Left kidney (tissue), 8 donors: ENCODE results near the gene CALHM6. TPM values are rescaled to one million over a fixed set of nuclear protein-coding genes. Genes with fewer than 3 reads are reported as not detected.

Experiments used
- DNase-seq: peaks from one replicate; pipeline ENCODE4 v3.0.0-alpha.2; 2013
- long read RNA-seq, 8 donors: transcript quantifications; one replicate each; lab custom pipeline, GENCODE V29; 2026
- polyA plus RNA-seq: library from polyadenylated mRNA; unstranded; fragments of 120-200 nt; gene quantifications from one replicate; pipeline ENCODE4 v1.2.1, GENCODE V29; 2013; ENCODE audit not compliant: insufficient read length

Gene CALHM6
- 3.6 TPM for polyA plus RNA-seq
- long read RNA-seq, donor 1, result 0 reads
- long read RNA-seq, donor 2, result 0 reads
- long read RNA-seq, donor 3, partial matches to known transcripts, result 0 of 1 reads
- long read RNA-seq, donor 3, other reads (novel, unspliced or antisense), result 0 of 1 reads
- long read RNA-seq, donor 4, result 0 reads
- long read RNA-seq, donor 5, partial matches to known transcripts, result 9 of 10 reads
- long read RNA-seq, donor 5, other reads (novel, unspliced or antisense), result 0 of 10 reads
- long read RNA-seq, donor 6, partial matches to known transcripts, result 0 of 2 reads
- long read RNA-seq, donor 6, other reads (novel, unspliced or antisense), result 0 of 2 reads
- long read RNA-seq, donor 7, partial matches to known transcripts, result 8 of 8 reads
- long read RNA-seq, donor 7, other reads (novel, unspliced or antisense), result 0 of 8 reads
- long read RNA-seq, donor 8, result 0 reads

- no peak for DNase-seq
Measured at GRCh38 chr6:116461331-116461931, at the start of gene CALHM6. Gene CALHM6 (plus strand): TSS chr6:116461375. CDS start chr6:116461930, 555 bp downstream.

DNA sequence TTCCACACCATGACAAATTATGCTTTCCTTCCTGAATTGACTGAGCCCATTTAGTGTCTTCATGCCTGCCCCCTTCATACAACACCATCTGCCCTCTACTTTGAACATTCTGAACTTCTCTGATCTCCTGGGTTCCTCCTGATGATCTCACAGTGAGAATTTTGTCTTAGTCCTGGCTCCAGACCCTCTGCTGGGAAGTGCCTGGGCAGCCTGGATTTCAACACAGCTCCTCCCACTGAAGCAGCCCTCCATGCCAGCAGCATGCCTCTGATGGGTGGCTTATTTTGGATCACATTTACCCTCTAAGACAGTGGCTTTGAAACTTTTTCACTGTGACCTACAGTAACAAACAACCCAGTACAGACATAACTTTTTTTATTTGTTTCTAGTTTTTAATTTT, 48.9 kb upstream of the CALHM6 start:
- no peak for DNase-seq

DNA sequence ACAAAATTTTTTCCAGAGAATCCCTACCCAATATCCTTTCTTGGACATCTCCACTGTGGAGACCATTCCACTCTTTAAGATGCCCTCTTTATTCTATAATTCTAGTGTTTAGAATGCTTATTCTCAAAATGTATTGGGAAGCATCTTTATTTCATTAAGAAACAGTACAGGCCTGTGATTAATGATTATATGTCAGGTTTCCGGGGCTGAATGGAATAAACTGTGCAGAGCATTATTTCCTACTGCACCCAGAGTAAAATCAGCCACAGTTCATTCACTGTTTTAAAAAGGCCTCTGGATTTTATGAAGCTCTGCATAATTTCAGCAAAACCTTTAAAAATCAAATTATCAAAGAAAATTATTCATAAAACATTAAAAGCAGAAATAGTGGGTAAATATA, 47.8 kb upstream of the CALHM6 start:
- DNase-seq, result no peak

GRCh38 chr6:116417661-116418060, 43.5 kb upstream of the CALHM6 start:
- no peak for DNase-seq

GRCh38 chr6:116419069-116419786, 41.9 kb upstream of the CALHM6 start:
- no peak for DNase-seq

DNA sequence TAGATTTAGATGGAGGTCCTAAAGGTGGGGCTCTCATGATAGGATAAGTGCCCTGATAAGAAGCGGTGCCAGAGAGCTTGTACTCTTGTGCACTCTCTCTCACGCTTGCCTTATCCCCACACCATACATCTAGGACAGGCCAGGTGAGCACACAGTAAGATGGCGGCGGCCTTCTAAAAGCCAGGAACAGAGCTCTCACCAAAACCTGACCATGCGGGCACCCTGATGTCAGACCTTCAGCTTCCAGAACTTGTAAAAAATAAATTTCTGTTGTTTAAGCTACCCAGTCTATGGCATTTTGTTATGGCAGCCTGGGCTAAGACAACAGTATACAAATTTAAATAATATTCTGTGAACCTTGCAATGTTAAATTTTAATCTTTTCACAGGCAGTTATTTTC, 40.8 kb upstream of the CALHM6 start:
- DNase-seq, result no peak

DNA sequence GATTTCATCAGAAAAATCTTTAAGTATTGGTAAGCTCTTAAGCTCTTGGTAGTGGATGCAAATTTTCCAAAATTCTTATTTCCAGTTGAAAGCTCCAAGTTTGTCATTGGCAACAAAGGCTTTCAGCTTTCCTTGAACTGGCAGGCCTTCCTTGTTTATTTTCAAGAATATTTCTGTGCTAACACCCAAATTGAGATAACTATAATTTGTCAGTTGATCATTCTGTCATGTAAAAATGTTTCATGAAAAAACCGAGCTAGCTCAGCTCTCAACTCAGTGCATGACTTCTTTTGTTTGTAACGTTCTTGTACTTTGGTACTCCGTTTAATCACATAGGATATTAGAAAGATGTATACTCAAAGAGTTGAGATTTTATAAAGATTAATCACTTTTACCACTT, 38.9 kb upstream of the CALHM6 start:
- no peak for DNase-seq

GRCh38 chr6:116424001-116424400, 37.2 kb upstream of the CALHM6 start:
- no peak for DNase-seq

- no peak for DNase-seq
Measured at GRCh38 chr6:116426551-116426950, 34.6 kb upstream of the CALHM6 start.

DNA sequence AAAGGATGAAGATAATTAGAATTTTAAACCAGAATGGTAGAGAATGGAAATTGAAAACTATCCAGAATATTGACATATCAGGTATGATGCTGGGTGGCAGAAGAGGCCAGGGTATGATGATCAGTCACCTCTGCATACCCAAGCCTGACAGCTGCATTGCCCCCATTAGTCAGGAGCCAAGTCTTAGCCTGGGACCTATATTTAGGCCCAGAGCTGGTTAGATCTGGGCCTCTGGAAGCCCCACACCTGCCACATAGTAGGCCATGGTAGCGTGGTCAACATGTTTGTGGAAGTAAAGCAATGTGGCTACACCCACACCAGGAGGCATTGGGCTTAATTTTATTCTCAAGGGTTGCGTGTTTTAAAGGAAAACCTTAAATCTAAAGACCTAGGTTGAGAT, 32.1 kb upstream of the CALHM6 start:
- DNase-seq, result no peak

DNA sequence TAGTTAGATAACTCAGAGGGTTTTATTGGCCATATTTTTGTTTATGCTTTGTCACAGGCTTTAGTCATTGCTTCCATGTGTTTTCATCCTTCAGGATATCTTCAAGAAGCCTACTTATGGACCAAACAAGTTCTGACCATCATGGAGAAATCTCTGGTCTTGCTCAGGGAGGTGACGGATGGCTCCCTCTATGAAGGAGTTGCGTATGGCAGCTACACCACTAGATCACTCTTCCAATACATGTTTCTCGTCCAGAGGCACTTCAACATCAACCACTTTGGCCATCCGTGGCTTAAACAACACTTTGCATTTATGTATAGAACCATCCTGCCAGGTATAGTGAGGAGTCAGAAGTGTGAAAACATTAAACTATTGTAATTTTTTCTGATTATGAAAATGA, 30.3 kb upstream of the CALHM6 start:
- no peak for DNase-seq

DNA sequence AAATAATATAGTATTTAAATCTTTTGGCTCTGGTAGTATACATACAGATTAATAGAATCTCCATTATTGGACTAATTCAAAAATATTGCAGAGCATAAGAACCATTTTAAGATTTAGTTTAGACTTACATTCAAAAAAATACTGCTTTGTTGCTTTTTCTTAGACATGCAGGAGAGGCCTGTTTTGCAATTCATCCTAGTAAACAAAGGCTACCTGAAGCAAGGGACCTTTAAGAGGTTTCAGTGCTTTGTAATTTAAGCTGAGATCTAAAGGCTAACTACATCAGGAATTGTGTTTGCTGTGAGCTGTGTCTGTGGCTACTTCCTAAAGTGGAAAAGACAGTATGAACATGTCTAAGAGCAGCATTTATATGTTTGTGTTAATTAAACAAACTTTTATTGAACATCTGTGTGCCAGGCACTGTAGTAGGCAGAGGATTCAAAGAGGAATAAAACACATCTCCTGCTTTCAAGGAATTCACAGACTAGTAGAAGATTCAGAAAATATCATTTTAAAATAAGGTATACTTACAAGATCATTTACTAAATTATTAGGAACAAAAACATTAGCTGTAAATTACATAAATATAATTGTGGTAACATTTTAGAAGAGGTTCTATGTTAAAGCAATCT, 29.1 kb upstream of the CALHM6 start:
- no peak for DNase-seq

GRCh38 chr6:116433206-116433712, 27.9 kb upstream of the CALHM6 start:
- no peak for DNase-seq

DNA sequence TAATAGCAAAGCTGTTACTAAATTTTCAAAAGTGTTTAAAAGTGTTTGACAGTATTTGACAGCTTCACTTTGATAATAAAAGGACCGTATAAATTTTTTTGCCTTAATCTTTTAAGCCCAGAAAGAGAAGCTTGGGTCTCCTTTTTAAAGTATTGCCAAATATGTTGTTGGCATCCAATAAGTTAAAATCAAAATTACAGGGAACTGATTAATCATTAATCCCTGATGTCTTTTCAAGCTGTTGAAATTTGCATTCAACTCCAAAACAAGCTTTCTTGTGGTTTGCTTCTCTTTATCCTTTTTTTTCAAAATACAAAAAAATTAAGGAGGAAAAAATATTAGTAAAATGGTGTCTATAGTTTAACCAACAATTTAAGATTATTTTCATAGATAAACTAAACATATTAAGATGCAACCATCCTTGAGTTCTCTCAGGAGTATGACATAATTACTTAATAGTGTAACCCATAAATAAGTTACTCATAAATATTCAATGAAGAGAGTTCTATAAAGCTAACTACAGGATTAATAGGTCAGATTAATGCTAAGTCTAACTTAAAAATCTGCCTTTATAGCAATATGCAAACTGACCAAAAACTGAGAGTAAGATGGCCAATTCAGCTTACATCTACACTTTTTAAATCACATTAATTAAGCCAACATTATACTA, 27.0 kb upstream of the CALHM6 start:
- DNase-seq, result no peak

DNA sequence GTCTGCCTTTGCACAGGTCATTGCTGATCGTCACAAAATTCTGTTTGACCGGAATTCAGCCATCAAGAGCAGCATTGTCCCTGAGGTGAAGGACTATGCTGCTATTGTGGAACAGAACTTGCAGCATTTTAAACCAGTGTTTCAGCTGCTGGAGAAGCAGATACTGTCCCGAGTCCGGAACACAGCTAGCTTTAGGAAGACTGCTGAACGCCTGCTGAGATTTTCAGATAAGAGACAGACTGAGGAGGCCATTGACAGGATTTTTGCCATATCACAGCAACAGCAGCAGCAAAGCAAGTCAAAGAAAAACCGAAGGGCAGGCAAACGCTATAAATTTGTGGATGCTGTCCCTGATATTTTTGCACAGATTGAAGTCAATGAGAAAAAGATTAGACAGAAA, 24.6 kb upstream of the CALHM6 start:
- no peak for DNase-seq

GRCh38 chr6:116437656-116438055, 23.5 kb upstream of the CALHM6 start:
- DNase-seq, result no peak

DNA sequence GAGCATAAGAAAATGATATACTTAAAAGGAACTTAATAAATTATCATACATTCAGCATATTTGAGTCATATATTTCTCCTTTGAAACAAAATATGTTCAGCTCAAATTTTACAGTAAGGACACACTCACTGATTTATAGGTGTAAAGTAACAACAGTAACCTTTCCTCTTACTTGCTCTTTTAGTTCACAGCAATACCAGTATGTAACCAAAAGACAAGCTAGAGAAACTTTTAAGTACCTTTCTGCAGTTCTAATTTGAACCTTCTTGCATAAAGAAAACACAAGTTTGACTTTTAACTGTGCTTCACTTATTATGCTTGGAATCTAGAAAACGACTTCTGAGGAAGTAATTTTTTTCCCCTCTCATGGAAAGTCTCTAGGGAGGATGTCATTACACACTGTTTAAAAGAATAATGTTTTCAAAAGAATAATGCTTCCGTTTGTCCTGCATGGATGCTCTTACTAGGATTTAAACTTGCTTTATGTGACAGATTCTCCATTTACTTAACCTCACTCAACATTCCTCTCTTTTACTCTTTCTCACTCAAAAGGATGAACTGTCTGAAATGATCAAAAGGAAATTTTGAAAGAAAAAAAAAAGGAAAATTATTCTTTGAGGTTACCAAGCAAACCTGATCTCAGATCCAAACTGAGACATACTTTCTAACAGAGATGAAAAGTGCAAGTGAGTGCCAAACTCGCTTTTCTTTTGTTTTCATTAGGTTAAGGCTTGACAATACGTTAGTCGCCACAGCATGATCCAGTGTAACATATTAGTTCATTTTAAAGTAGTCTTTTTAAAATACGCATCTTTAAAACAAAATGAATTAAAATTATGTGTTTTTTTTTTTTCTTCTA, 22.4 kb upstream of the CALHM6 start:
- DNase-seq, result no peak

- no peak for DNase-seq
Measured at GRCh38 chr6:116439522-116440051, 21.6 kb upstream of the CALHM6 start.

- no peak for DNase-seq
Measured at GRCh38 chr6:116443105-116443504, 18.1 kb upstream of the CALHM6 start.

DNA sequence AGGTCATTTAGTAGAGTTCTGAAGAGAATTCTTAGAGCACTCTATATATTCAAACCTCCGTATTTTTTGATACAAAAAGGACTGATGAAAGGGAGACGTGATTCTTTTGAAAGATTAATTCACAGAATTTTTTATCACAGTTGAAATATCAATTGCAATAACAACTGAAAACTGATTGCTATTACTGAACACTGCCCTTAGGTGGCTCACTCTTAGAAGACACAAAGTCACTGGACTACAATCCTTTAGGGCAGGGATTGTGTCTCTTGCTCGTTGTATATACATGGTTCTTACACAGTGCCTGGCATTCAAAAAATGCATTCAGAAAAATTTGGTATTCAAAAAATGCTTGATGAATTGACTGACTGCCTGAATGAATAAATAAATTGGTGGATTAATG, 17.1 kb upstream of the CALHM6 start:
- DNase-seq, result no peak

DNA sequence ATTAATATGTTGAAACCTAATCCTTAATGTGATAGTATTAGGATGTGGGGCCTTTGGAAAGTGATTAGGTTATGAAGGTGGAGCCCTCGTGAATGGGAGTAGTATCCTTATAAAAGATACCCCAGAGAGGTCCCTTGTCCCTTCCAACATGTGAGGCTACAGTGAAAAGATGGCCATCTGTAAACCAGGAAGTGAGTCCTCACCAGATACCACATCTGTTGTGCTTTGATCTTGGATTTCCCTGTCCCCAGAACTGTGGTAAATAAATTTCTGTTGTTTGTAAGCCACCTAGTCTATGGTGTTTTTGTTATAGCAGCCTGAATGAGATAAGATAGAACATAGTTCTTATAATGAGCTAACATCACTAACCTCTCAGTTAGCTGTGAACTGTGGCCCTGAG, 16.6 kb upstream of the CALHM6 start:
- DNase-seq, result no peak
